ENCODE measurements around the gene TLDC2. TPM values are rescaled to one million over a fixed set of nuclear protein-coding genes. Genes with fewer than 3 reads are reported as not detected.

TLDC2 gene
- total RNA-seq, 1 donor from 2014 or later, result not detected

- no peaks in the 10 kb centered on the region for H3K36me3 ChIP-seq
- TF ChIP-seq CTCF (IDR thresholded peaks at IDR 0.05), result no peak
- no peak overlapping the region for H3K4me3 ChIP-seq
- H3K4me1 ChIP-seq, result peaks cover 14 to 61% of the 10 kb centered on the region in 2 donors
- peak overlapping the region; percentile 93 to 99 for H3K27ac ChIP-seq
- intact Hi-C loops (cut with DNase I), result no loop called here
- H3K9me3 ChIP-seq, result no peaks in the 10 kb centered on the region
- H3K27me3 ChIP-seq, result no peaks in the 10 kb centered on the region
- DNase-seq (ENCODE audit: low spot score in 2 of 2), result no peak
Observed at GRCh38 chr20:36854348-36855240, 21.3 kb upstream of the TLDC2 start.

- Histone ChIP-seq H3K4me3 (peak overlapping the region; percentile 3 to 31), H3K27me3 (no peaks in the 10 kb centered on the region), H3K9me3 (no peaks in the 10 kb centered on the region), H3K27ac (peak overlapping the region; percentile 93 to 99), H3K4me1 (peaks cover 14 to 61% of the 10 kb centered on the region in 2 donors), H3K36me3 (no peaks in the 10 kb centered on the region)
- intact Hi-C loops (cut with DNase I), result no loop called here
- TF ChIP-seq CTCF (IDR thresholded peaks at IDR 0.05), result no peak
- no peak for DNase-seq (ENCODE audit: low spot score in 2 of 2)
Observed at GRCh38 chr20:36855241-36855657, 20.7 kb upstream of the TLDC2 start.

GRCh38 chr20:36856195-36856594, 19.7 kb upstream of the TLDC2 start:
- no peaks in the 10 kb centered on the region for H3K27me3 ChIP-seq
- TF ChIP-seq CTCF (IDR thresholded peaks at IDR 0.05), result no peak
- intact Hi-C loops (cut with DNase I), result no loop called here
- no peak overlapping the region for H3K4me3 ChIP-seq
- H3K27ac ChIP-seq, result peak overlapping the region; percentile 93 to 99
- peaks cover 14 to 66% of the 10 kb centered on the region in 2 donors for H3K4me1 ChIP-seq
- no peaks in the 10 kb centered on the region for H3K9me3 ChIP-seq
- no peak for DNase-seq (ENCODE audit: low spot score in 2 of 2)
- H3K36me3 ChIP-seq, result no peaks in the 10 kb centered on the region

- no peak for TF ChIP-seq CTCF (IDR thresholded peaks at IDR 0.05)
- Histone ChIP-seq H3K36me3 (no peaks in the 10 kb centered on the region), H3K4me1 (peaks cover 11 to 64% of the 10 kb centered on the region in 2 donors), H3K27ac (peak overlapping the region; percentile 93 to 99), H3K9me3 (no peaks in the 10 kb centered on the region), H3K27me3 (no peaks in the 10 kb centered on the region), H3K4me3 (no peak overlapping the region)
- intact Hi-C loops (cut with DNase I), result no loop called here
- no peak for DNase-seq (ENCODE audit: low spot score in 2 of 2)
Observed at GRCh38 chr20:36856691-36857635, 19.0 kb upstream of the TLDC2 start.

GRCh38 chr20:36859282-36859555, 16.7 kb upstream of the TLDC2 start:
- DNase-seq (ENCODE audit: low spot score in 2 of 2), result no peak
- H3K4me3 ChIP-seq, result no peak overlapping the region
- intact Hi-C loops (cut with DNase I), result no loop called here
- peaks cover 11 to 44% of the 10 kb centered on the region in 2 donors for H3K4me1 ChIP-seq
- H3K27ac ChIP-seq, result peak overlapping the region in 1 of 2 donors; percentile 91
- TF ChIP-seq CTCF (IDR thresholded peaks at IDR 0.05), result no peak
- no peaks in the 10 kb centered on the region for H3K9me3 ChIP-seq
- H3K27me3 ChIP-seq, result no peaks in the 10 kb centered on the region
- H3K36me3 ChIP-seq, result no peaks in the 10 kb centered on the region
